Skeletal muscle tissue (tissue), 4 donors: ENCODE data around the gene PROB1. TPM values are rescaled to one million over a fixed set of nuclear protein-coding genes. Genes with fewer than 3 reads are reported as not detected.
A peak's percentile ranks its signal among the peaks of the same experiment; 100 is the strongest.
"Not testable (repeated sequence)": the region's sequence is repeated elsewhere in the genome, so short reads cannot be mapped to it uniquely, and the experiment has no call there.

ENCODE experiments used
- H3K27ac ChIP-seq: one replicate; pipeline ENCODE4 v1.7.0; 2013; ENCODE audit warnings: mild to moderate bottlenecking, low read depth, low read length, inconsistent platforms
- H3K27me3 ChIP-seq, 3 donors: one replicate each; pipeline ENCODE4 v1.7.0; 2013; ENCODE audit warnings: low read length in 3 of 3; ENCODE audit not compliant: control insufficient read depth in 3 of 3, insufficient read depth in 3 of 3
- H3K36me3 ChIP-seq, 3 donors: one replicate each; pipeline ENCODE4 v1.7.0; 2013; ENCODE audit warnings: low read length in 3 of 3; ENCODE audit not compliant: control insufficient read depth in 3 of 3, insufficient read depth in 3 of 3
- H3K4me1 ChIP-seq, 3 donors: one replicate each; pipeline ENCODE4 v1.7.0; 2013; ENCODE audit warnings: low read length in 3 of 3, mild to moderate bottlenecking in 3 of 3; ENCODE audit not compliant: control insufficient read depth in 3 of 3, insufficient read depth in 3 of 3
- H3K4me3 ChIP-seq, 3 donors: one replicate each; pipeline ENCODE4 v1.7.0; 2013; ENCODE audit warnings: low read length in 3 of 3
- H3K9ac ChIP-seq, 3 donors: one replicate each; pipeline ENCODE4 v1.7.0; 2013; ENCODE audit warnings: low read length in 3 of 3, mild to moderate bottlenecking in 3 of 3, moderate library complexity in 2 of 3, low read depth in 1 of 3
- H3K9me3 ChIP-seq, 3 donors: one replicate each; pipeline ENCODE4 v1.7.0; 2013; ENCODE audit warnings: low read length in 3 of 3; ENCODE audit not compliant: control insufficient read depth in 3 of 3
- total RNA-seq: library from RNA; depleted of rRNA; stranded (reverse); fragments of >200 nt; gene quantifications from one replicate; pipeline ENCODE4 v1.2.3, GENCODE V29; 2014
- donor health status: Osteomylitis.

PROB1 gene
- total RNA-seq, 1 donor from 2014 or later = 23.5 TPM

DNA sequence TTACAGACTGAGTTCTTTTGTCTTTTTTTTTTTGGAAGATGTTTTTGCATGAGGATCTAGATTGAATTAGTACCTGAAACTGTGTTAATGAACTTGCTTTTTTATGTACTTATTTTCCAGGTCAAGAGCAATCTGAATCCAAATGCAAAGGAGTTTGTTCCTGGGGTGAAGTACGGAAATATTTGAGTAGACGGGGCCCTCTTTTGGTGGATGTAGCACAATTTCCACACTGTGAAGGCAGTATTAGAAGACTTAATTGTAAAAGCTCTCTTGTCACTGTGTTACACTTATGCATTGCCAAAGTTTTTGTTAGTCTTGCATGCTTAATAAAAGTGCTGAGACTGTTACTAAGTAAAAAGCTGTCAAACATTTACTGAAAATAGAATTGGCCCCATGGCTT, 26.3 kb downstream of the PROB1 start:
- Histone ChIP-seq H3K9me3 (no peaks in the 10 kb centered on the region), H3K27ac (peak overlapping the region; percentile 10), H3K27me3 (no peaks in the 10 kb centered on the region), H3K36me3 (peaks cover 8 to 41% (median 30%) of the 10 kb centered on the region in 3 donors), H3K9ac (no peak overlapping the region), H3K4me3 (no peak overlapping the region), H3K4me1 (peaks cover 11 to 22% (median 14%) of the 10 kb centered on the region in 3 donors)

DNA sequence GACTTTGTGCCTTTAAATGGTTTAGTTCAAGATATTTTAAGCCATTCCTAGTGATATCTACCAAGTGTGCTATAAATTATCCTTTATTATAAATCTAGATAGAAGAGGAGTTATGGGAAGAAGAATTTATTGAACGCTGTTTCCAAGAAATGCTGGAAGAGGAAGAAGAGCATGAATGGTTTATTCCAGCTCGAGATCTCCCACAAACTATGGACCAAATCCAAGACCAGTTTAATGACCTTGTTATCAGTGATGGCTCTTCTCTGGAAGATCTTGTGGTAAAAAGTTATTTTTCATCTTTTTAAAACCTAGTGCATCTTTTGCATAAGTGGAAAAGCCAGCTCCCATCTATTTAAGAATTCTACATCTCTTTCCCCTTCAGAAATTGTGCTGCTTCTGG, 30.4 kb downstream of the PROB1 start:
- Histone ChIP-seq H3K36me3 (peaks cover 3 to 28% (median 25%) of the 10 kb centered on the region in 3 donors), H3K9ac (no peak overlapping the region), H3K27ac (no peak overlapping the region), H3K9me3 (no peaks in the 10 kb centered on the region), H3K27me3 (no peaks in the 10 kb centered on the region), H3K4me3 (no peak overlapping the region), H3K4me1 (peaks cover 6 to 10% (median 8%) of the 10 kb centered on the region in 3 donors)

DNA sequence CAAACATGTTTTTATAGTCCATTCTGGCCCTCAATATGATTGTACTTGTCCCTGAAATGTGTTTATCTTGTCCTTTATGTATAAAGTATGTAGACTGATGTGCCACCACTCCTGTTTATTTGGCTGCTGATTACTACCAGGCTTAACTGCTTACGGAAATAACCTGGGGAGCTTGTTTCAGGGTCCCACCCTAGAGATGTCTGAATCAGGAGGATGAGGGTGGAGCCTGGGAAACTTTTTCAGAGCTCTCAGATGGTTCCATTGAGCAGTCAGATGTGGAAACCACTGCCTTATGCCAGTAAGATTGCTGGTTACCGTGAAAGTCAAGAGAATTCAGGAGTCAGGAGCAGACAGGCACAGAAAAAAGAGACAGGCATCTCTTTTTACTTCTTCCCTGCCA, 31.0 kb downstream of the PROB1 start:
- Histone ChIP-seq H3K4me3 (no peak overlapping the region), H3K27ac (no peak overlapping the region), H3K9ac (no peak overlapping the region), H3K9me3 (no peaks in the 10 kb centered on the region), H3K27me3 (no peaks in the 10 kb centered on the region), H3K4me1 (peaks cover 3 to 5% (median 3%) of the 10 kb centered on the region in 3 donors), H3K36me3 (peaks cover 3 to 24% (median 21%) of the 10 kb centered on the region in 3 donors)

DNA sequence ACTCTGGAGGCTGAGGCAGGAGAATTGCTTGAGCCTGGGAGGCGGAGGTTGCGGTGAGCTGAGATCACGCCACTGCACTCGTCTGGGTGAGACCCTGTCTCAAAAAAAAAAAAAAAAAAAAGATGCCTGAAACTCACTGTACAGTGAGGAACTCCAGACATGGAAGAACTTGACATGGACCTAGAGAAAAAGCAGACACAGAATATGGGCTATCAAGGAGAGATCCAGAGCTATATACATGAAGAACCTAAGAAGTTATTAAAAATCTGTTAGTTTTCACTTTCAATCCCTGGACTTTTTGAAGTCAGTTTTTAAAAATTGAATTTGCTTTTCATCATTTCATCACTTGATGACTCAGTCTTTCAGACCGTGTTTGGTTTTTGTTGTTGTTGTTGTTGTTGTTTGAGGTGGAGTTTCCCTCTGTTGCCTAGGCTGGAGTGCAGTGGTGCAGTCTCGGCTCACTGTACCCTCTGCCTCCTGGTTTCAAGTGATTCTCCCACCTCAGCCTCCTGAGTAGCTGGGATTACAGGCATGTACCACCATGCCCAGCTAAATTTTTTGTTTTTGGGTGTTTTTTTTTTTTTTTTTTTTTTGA, 33.0 kb downstream of the PROB1 start:
- Histone ChIP-seq H3K9ac (no peak overlapping the region), H3K4me1 (no peaks in the 10 kb centered on the region), H3K4me3 (no peak overlapping the region), H3K36me3 (peaks cover 0 to 24% (median 14%) of the 10 kb centered on the region in 3 donors), H3K27me3 (no peaks in the 10 kb centered on the region), H3K27ac (no peak overlapping the region), H3K9me3 (no peaks in the 10 kb centered on the region)

DNA sequence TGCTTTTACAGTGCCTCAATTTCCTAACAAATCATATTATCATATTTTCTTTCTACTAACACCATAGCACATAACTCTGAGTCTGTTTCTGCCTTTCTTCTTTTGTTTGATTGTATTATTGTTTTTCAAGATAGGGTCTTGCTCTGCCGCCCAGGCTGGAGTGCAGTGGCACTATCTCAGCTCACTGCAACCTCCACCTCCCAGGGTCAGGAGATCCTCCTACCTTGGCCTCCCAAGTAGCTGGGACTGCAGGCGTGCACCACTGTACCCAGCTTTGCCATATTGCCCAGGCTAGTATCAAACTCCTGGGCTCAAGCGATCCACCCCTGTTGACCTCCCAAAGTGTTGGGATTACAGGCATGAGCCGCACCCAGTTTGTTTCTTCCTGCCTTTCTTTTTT, 34.5 kb downstream of the PROB1 start:
- Histone ChIP-seq H3K27ac (no peak overlapping the region), H3K9me3 (no peaks in the 10 kb centered on the region), H3K27me3 (no peaks in the 10 kb centered on the region), H3K4me1 (no peaks in the 10 kb centered on the region), H3K36me3 (peaks cover 0 to 16% (median 5%) of the 10 kb centered on the region in 3 donors), H3K4me3 (no peak overlapping the region), H3K9ac (no peak overlapping the region)

DNA sequence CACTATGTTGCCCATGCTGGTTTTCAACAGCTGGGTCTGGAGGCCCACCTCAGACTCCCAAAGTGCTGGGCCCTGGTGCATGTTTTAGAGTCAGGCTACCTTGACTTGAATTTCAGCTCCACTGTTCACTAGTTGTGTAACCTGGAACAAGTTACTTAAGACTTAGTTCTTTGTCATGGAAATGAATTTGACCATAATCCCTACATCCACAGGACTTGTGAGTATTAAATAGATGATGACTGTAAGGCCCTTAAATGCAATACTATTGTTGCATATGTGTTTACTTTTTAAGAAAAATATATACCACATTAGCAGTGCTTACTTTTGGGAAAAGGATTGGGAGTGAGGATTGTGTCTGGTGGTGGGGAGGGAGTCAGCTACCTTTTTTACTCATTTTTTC, 36.8 kb downstream of the PROB1 start:
- Histone ChIP-seq H3K4me3 (no peak overlapping the region), H3K27ac (no peak overlapping the region), H3K9me3 (no peaks in the 10 kb centered on the region), H3K4me1 (no peaks in the 10 kb centered on the region), H3K36me3 (no peaks in the 10 kb centered on the region), H3K9ac (no peak overlapping the region), H3K27me3 (no peaks in the 10 kb centered on the region)

DNA sequence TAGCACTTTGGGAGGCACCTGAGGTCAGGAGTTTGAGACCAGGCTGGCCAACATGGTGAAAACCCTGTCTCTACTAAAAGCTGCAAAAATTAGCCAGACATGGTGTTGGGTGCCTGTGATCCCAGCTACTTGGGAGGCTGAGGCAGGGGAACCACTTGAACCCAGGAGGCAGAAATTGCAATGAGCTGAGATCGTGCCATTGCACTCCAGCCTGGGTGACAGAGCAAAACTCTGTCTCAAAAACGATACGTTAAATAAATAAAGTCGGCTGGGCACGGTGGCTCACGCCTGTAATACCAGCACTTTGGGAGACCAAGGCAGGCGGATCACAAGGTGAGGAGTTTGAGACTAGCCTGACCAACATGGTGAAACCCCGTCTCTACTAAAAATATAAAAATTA, 39.0 kb downstream of the PROB1 start:
- H3K36me3 ChIP-seq, H3K9ac ChIP-seq, H3K27me3 ChIP-seq, H3K27ac ChIP-seq, H3K9me3 ChIP-seq, H3K4me1 ChIP-seq, H3K4me3 ChIP-seq: not testable (repeated sequence)

DNA sequence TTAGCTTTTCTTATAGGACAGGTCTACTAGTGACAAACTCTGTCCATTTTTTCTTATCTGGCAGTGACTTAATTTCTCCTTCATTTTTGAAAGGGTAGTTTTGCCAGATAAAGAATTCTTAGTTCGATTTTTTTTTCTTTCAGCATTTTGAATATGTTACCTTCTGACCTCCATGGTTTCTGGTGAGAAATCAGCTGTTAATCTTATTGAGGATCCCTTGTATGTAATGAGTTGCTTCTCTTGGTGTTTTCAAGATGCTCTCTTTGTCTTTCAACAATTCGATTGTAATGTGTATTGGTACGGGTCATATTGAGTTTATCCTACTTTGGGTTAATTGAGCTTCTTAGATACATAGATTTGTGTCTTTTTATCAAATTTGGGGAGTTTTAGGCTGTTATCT, 40.7 kb downstream of the PROB1 start:
- no peaks in the 10 kb centered on the region for H3K27me3 ChIP-seq
- H3K4me3 ChIP-seq = no peak overlapping the region
- peaks cover 0 to 3% (median 0%) of the 10 kb centered on the region in 3 donors for H3K4me1 ChIP-seq
- no peak overlapping the region for H3K27ac ChIP-seq
- no peaks in the 10 kb centered on the region for H3K9me3 ChIP-seq
- no peak overlapping the region for H3K9ac ChIP-seq
- H3K36me3 ChIP-seq = peaks cover 0 to 2% (median 0%) of the 10 kb centered on the region in 3 donors

DNA sequence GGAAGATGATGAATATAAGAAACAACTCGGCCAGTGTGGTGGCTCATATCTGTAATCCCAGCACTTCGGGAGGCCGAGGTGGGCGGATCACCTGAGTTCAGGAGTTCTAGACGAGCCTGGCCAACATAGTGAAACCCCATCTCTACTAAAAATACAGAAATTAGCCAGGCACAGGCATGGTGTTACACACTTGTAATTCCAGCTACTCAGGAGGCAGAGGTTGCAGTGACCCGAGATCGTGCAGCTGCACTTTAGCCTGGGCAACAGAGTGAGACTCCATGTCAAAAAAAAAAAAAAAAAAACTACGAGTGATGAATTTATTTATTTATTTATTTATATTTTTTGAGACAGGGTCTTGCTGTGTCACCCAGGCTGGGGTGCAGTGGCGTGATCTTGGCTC, 47.0 kb downstream of the PROB1 start:
- peaks cover 9 to 16% (median 14%) of the 10 kb centered on the region in 3 donors for H3K4me1 ChIP-seq
- not testable (repeated sequence) for H3K36me3 ChIP-seq

DNA sequence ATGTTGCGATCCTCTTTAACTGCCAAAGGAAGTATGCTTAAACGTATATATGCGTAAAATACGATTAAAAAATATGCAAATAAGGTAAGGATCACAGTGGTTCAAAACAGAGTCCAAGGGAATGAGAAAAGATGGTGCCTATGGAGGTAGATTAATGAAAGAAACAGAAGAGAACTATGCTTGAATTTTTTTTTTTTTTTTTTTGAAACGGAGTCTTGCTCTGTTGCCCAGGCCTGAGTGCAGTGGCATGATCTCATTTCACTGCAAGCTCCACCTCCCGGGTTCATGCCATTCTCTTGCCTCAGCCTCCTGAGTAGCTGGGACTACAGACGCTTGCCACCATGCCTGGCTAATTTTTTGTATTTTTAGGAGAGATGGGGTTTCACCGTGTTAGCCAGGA, 49.5 kb downstream of the PROB1 start:
- H3K27ac ChIP-seq, H3K9me3 ChIP-seq, H3K4me3 ChIP-seq, H3K9ac ChIP-seq, H3K36me3 ChIP-seq, H3K27me3 ChIP-seq: not testable (repeated sequence)
- H3K4me1 ChIP-seq = peaks cover 18 to 31% (median 21%) of the 10 kb centered on the region in 3 donors

More for the DNA sequence above, 47.0 kb downstream of the PROB1 start:
- H3K27ac ChIP-seq, H3K9me3 ChIP-seq, H3K27me3 ChIP-seq, H3K4me3 ChIP-seq, H3K9ac ChIP-seq: not testable (repeated sequence)
